Fibroblast of lung (primary cell): ENCODE results near the gene IGFALS.

ENCODE experiments used
- CTCF ChIP-seq, 2 donors: IDR thresholded peaks in 1 of 2; conservative IDR thresholded peaks in 1 of 2; 1 replicate in 1 of 2; 2 replicates in 1 of 2; pipeline ENCODE4 v1.5.1; 2011 to 2012; ENCODE audit warnings: low read length in 2 of 2, control low read depth in 1 of 2, inconsistent platforms in 1 of 2, low read depth in 1 of 2, mild to moderate bottlenecking in 1 of 2
- EZH2 ChIP-seq: IDR thresholded peaks from 2 replicates; pipeline ENCODE4 v1.5.1; 2012; ENCODE audit warnings: low read length, control low read depth, mild to moderate bottlenecking; ENCODE audit errors: missing control alignments

GRCh38 chr16:1746693-1747195, 46.8 kb downstream of the IGFALS start:
- TF ChIP-seq CTCF (conservative IDR thresholded peaks at IDR 0.05 in 1 of 2, IDR thresholded peaks at IDR 0.05 in 1 of 2; ENCODE audit: low read depth in 1 of 2, low read length in 2 of 2): no peak
- TF ChIP-seq EZH2: no peak
